GM12878 (cell line): ENCODE data around the gene CDC45.

Experiments used
- CREB1 ChIP-seq: IDR thresholded peaks from 2 replicates; pipeline ENCODE4 v1.6.1; 2012; ENCODE audit warnings: low read depth, mild to moderate bottlenecking, inconsistent platforms
- MEF2A ChIP-seq: IDR thresholded peaks from 2 replicates; pipeline ENCODE4 v1.6.1; 2011; ENCODE audit warnings: low read depth, mild to moderate bottlenecking, low read length, moderate library complexity; ENCODE audit not compliant: insufficient read depth
- MTA3 ChIP-seq: IDR thresholded peaks from 2 replicates; pipeline ENCODE4 v1.6.1; 2012; ENCODE audit warnings: low read length, inconsistent platforms, borderline replicate concordance
- ZBED1 ChIP-seq: IDR thresholded peaks from 2 replicates; pipeline ENCODE4 v1.6.1; 2016; ENCODE audit warnings: borderline replicate concordance
- TF ChIP-seq, protein P1 (sequence below), 3 experiments: IDR thresholded peaks in 2 of 3; conservative IDR thresholded peaks in 1 of 3; 2 replicates each; pipeline ENCODE4 v1.5.1; 2011; ENCODE audit warnings: low read depth in 3 of 3, low read length in 3 of 3, mild to moderate bottlenecking in 3 of 3, control low read depth in 2 of 3, moderate library complexity in 2 of 3, inconsistent platforms in 1 of 3, mixed read lengths in 1 of 3; ENCODE audit not compliant: control insufficient read depth in 2 of 3, insufficient read depth in 1 of 3; ENCODE audit errors: extremely low read depth in 1 of 3
- TF ChIP-seq, protein P2 (sequence below): fragments of 450-650 bp; IDR thresholded peaks from 2 replicates; pipeline ENCODE4 v1.6.1; 2016; ENCODE audit warnings: mild to moderate bottlenecking

DNA sequence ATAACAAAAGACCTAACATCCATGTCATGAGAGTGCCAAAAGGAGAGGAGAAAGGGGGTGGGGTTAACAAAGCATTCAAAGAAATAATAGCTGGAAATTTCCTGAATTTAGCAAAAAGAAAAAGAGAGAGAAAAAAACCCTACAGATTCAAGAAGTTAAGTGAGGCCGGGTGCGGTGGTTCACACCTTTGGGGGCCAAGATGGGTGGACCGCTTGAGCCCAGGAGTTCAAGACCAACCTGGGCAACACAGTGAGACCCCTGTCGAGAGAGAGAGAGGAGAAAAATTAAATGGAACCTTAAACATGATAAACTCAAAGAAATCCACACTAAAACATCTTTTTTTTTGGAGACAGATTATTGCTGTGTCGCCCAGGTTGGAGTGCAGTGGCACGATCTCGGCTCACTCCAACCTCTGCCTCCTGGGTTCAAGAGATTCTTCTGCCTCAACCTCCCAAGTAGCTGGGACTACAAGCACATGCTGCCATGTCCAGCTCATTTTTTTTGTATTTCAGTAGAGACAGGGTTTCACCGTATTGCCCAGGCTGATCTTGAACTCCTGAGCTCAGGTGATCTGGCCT is 53.4 kb downstream of the CDC45 start:
- TF ChIP-seq, protein P1, sequence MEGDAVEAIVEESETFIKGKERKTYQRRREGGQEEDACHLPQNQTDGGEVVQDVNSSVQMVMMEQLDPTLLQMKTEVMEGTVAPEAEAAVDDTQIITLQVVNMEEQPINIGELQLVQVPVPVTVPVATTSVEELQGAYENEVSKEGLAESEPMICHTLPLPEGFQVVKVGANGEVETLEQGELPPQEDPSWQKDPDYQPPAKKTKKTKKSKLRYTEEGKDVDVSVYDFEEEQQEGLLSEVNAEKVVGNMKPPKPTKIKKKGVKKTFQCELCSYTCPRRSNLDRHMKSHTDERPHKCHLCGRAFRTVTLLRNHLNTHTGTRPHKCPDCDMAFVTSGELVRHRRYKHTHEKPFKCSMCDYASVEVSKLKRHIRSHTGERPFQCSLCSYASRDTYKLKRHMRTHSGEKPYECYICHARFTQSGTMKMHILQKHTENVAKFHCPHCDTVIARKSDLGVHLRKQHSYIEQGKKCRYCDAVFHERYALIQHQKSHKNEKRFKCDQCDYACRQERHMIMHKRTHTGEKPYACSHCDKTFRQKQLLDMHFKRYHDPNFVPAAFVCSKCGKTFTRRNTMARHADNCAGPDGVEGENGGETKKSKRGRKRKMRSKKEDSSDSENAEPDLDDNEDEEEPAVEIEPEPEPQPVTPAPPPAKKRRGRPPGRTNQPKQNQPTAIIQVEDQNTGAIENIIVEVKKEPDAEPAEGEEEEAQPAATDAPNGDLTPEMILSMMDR (IDR thresholded peaks at IDR 0.05 in 2 of 3, conservative IDR thresholded peaks at IDR 0.05 in 1 of 3; ENCODE audit: control insufficient read depth in 2 of 3, extremely low read depth in 1 of 3, insufficient read depth in 1 of 3, low read depth in 3 of 3, low read length in 3 of 3), result no peak
- TF ChIP-seq CREB1 (no peak), ZBED1 (no peak), MTA3 (no peak), MEF2A (no peak)
- TF ChIP-seq, protein P2, sequence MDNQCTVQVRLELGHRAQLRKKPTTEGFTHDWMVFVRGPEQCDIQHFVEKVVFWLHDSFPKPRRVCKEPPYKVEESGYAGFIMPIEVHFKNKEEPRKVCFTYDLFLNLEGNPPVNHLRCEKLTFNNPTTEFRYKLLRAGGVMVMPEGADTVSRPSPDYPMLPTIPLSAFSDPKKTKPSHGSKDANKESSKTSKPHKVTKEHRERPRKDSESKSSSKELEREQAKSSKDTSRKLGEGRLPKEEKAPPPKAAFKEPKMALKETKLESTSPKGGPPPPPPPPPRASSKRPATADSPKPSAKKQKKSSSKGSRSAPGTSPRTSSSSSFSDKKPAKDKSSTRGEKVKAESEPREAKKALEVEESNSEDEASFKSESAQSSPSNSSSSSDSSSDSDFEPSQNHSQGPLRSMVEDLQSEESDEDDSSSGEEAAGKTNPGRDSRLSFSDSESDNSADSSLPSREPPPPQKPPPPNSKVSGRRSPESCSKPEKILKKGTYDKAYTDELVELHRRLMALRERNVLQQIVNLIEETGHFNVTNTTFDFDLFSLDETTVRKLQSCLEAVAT, result no peak
